Trophoblast cell (in vitro differentiated cells and primary cell): Measurements from ENCODE around the gene ACTR3C.

Experiments
- DNase-seq, 2 donors: peaks; one replicate each; pipeline ENCODE4 v3.0.0-alpha.2; 2016
- H2AFZ ChIP-seq: 2 replicates; pipeline ENCODE4 v1.6.1; 2013; ENCODE audit warnings: low read length, moderate library complexity, mild to moderate bottlenecking; ENCODE audit not compliant: insufficient read depth, poor library complexity
- H2AK5ac ChIP-seq: 2 replicates; pipeline ENCODE4 v1.6.1; 2013; ENCODE audit warnings: mild to moderate bottlenecking, low read length
- H2BK120ac ChIP-seq: 2 replicates; pipeline ENCODE4 v1.6.1; 2013; ENCODE audit warnings: low read length, mild to moderate bottlenecking, moderate library complexity; ENCODE audit not compliant: insufficient read depth, poor library complexity
- H2BK12ac ChIP-seq: 2 replicates; pipeline ENCODE4 v1.6.1; 2013; ENCODE audit warnings: mild to moderate bottlenecking, low read length, moderate library complexity
- H2BK5ac ChIP-seq: 2 replicates; pipeline ENCODE4 v1.6.1; 2013; ENCODE audit warnings: low read length, low read depth, moderate library complexity, mild to moderate bottlenecking; ENCODE audit not compliant: poor library complexity
- H3K14ac ChIP-seq: 2 replicates; pipeline ENCODE4 v1.6.1; 2013; ENCODE audit warnings: mild to moderate bottlenecking, low read length
- H3K18ac ChIP-seq: 2 replicates; pipeline ENCODE4 v1.6.1; 2013; ENCODE audit warnings: mild to moderate bottlenecking, low read length
- H3K23ac ChIP-seq: 2 replicates; pipeline ENCODE4 v1.6.1; 2013; ENCODE audit warnings: low read length
- H3K27ac ChIP-seq: 2 replicates; pipeline ENCODE4 v1.5.1; 2013; ENCODE audit warnings: low read depth, mild to moderate bottlenecking, inconsistent platforms, low read length, moderate library complexity
- H3K27me3 ChIP-seq: 2 replicates; pipeline ENCODE4 v1.6.1; 2013; ENCODE audit warnings: inconsistent platforms, mild to moderate bottlenecking, low read length, moderate library complexity; ENCODE audit not compliant: insufficient read depth
- H3K36me3 ChIP-seq, 2 experiments: 1 replicate in 1 of 2; 2 replicates in 1 of 2; pipeline ENCODE4 v1.6.1; 2013; ENCODE audit warnings: low read length in 2 of 2, mild to moderate bottlenecking in 2 of 2, moderate library complexity in 1 of 2; ENCODE audit not compliant: insufficient read depth in 2 of 2, control insufficient read depth in 1 of 2
- H3K4ac ChIP-seq: 2 replicates; pipeline ENCODE4 v1.6.1; 2013; ENCODE audit warnings: low read depth, mild to moderate bottlenecking, low read length, moderate library complexity
- H3K4me1 ChIP-seq, 2 experiments: 1 replicate in 1 of 2; 2 replicates in 1 of 2; pipeline ENCODE4 v1.6.1; 2013; ENCODE audit warnings: low read length in 2 of 2, mild to moderate bottlenecking in 2 of 2, moderate library complexity in 1 of 2; ENCODE audit not compliant: insufficient read depth in 2 of 2, control insufficient read depth in 1 of 2
- H3K4me2 ChIP-seq: 2 replicates; pipeline ENCODE4 v1.6.1; 2013; ENCODE audit warnings: inconsistent platforms, mild to moderate bottlenecking, low read length, moderate library complexity
- H3K4me3 ChIP-seq: 2 replicates; pipeline ENCODE4 v1.5.1; 2013; ENCODE audit warnings: mild to moderate bottlenecking, low read depth, low read length, inconsistent platforms
- H3K79me1 ChIP-seq: one replicate; pipeline ENCODE4 v1.6.1; 2013; ENCODE audit warnings: low read length
- H3K79me2 ChIP-seq: 2 replicates; pipeline ENCODE4 v1.6.1; 2013; ENCODE audit warnings: low read length, mild to moderate bottlenecking; ENCODE audit not compliant: control insufficient read depth, insufficient read depth, poor library complexity
- H3K9ac ChIP-seq: 2 replicates; pipeline ENCODE4 v1.6.1; 2013; ENCODE audit warnings: mild to moderate bottlenecking, low read length
- H3K9me3 ChIP-seq: 2 replicates; pipeline ENCODE4 v1.6.1; 2013; ENCODE audit warnings: low read depth, mild to moderate bottlenecking, control low read depth, inconsistent platforms, low read length; ENCODE audit not compliant: insufficient read depth
- H4K12ac ChIP-seq: 2 replicates; pipeline ENCODE4 v1.6.1; 2013; ENCODE audit warnings: low read depth, mild to moderate bottlenecking, low read length, moderate library complexity
- H4K8ac ChIP-seq: 2 replicates; pipeline ENCODE4 v1.6.1; 2013; ENCODE audit warnings: low read depth, mild to moderate bottlenecking, low read length, moderate library complexity
- H4K91ac ChIP-seq: one replicate; pipeline ENCODE4 v1.6.1; 2013; ENCODE audit warnings: low read depth, mild to moderate bottlenecking, low read length, moderate library complexity
- WGBS: extraction: QIAGEN DNeasy Blood & Tissue Kit; methylation state at CpG from one replicate; pipeline ENCODE4 v1.1.7; 2013; ENCODE audit warnings: missing lambda C conversion rate; ENCODE audit not compliant: insufficient read length, insufficient coverage; ENCODE audit errors: extremely low coverage; 5-methylcytosine and 5-hydroxymethylcytosine counted together

Gene ACTR3C

GRCh38 chr7:150341263-150342120 is 18.1 kb upstream of the ACTR3C start, which contains the start of gene RARRES2:
RARRES2 (minus strand) TSS chr7:150341629; CDS start chr7:150340609, 1,020 bp downstream.
- Histone ChIP-seq H3K27me3 (no peaks in the 10 kb centered on the region), H2BK12ac (peak within 1 kb of the TSS; percentile 59), H3K9ac (peak within 1 kb of the TSS; percentile 62), H3K4me2 (peak within 1 kb of the TSS; percentile 78), H4K91ac (peak within 1 kb of the TSS; percentile 84), H3K36me3 (peaks cover 3 to 13% of the 10 kb centered on the region in 2 experiments), H3K4me1 (peaks cover 14 to 17% of the 10 kb centered on the region in 2 experiments), H3K79me2 (peaks cover 7% of the 10 kb centered on the region), H2BK120ac (peak within 1 kb of the TSS; percentile 48), H3K18ac (peak within 1 kb of the TSS; percentile 85), H4K12ac (peak within 1 kb of the TSS; percentile 49), H2AFZ (peak within 1 kb of the TSS; percentile 43), H3K4ac (peak within 1 kb of the TSS; percentile 80), H4K8ac (peak within 1 kb of the TSS; percentile 65), H3K14ac (peak within 1 kb of the TSS; percentile 82), H3K9me3 (peaks cover 5% of the 10 kb centered on the region), H2BK5ac (peak within 1 kb of the TSS; percentile 36), H3K27ac (no peak within 1 kb of the TSS), H3K4me3 (peak within 1 kb of the TSS; percentile 68), H3K23ac (no peak within 1 kb of the TSS), H2AK5ac (peak within 1 kb of the TSS; percentile 49), H3K79me1 (peaks cover 10% of the 10 kb centered on the region)
- no peak for DNase-seq
- no CpG with 5 or more reads among the region's 49 CpGs for WGBS

- H3K9ac ChIP-seq: peak overlapping the region; percentile 62
- H3K4me3 ChIP-seq: peak overlapping the region; percentile 68
- peaks cover 7% of the 10 kb centered on the region for H3K79me2 ChIP-seq
- H3K14ac ChIP-seq: peak overlapping the region; percentile 82
- no peak for DNase-seq
- peaks cover 4% of the 10 kb centered on the region for H3K9me3 ChIP-seq
- H3K4me1 ChIP-seq: peaks cover 14 to 17% of the 10 kb centered on the region in 2 experiments
- no peaks in the 10 kb centered on the region for H3K27me3 ChIP-seq
- H4K12ac ChIP-seq: peak overlapping the region; percentile 49
- peak overlapping the region; percentile 84 for H4K91ac ChIP-seq
- H2BK5ac ChIP-seq: peak overlapping the region; percentile 36
- H3K79me1 ChIP-seq: peaks cover 10% of the 10 kb centered on the region
- H4K8ac ChIP-seq: peak overlapping the region; percentile 65
- peak overlapping the region; percentile 26 for H2BK12ac ChIP-seq
- H2AFZ ChIP-seq: peak overlapping the region; percentile 43
- H2AK5ac ChIP-seq: peak overlapping the region; percentile 49
- no CpG with 5 or more reads among the region's 29 CpGs for WGBS
- peak overlapping the region; percentile 80 for H3K4ac ChIP-seq
- peak overlapping the region; percentile 78 for H3K4me2 ChIP-seq
- no peak overlapping the region for H3K23ac ChIP-seq
- peaks cover 3 to 13% of the 10 kb centered on the region in 2 experiments for H3K36me3 ChIP-seq
- H2BK120ac ChIP-seq: peak overlapping the region; percentile 48
- H3K18ac ChIP-seq: peak overlapping the region; percentile 85
- H3K27ac ChIP-seq: no peak overlapping the region
These were observed 17.5 kb upstream of the ACTR3C start for GRCh38 chr7:150340875-150341262.

GRCh38 chr7:150340024-150340749 is 16.8 kb upstream of the ACTR3C start:
- Histone ChIP-seq H3K18ac (peak overlapping the region; percentile 5), H4K12ac (no peak overlapping the region), H3K14ac (peak overlapping the region; percentile 22), H2AK5ac (no peak overlapping the region), H3K27me3 (no peaks in the 10 kb centered on the region), H2BK120ac (no peak overlapping the region), H2AFZ (no peak overlapping the region), H3K79me1 (peaks cover 10% of the 10 kb centered on the region), H3K23ac (no peak overlapping the region), H3K4me1 (peaks cover 14 to 17% of the 10 kb centered on the region in 2 experiments), H3K9me3 (peaks cover 4% of the 10 kb centered on the region), H2BK5ac (no peak overlapping the region), H3K36me3 (peaks cover 3 to 13% of the 10 kb centered on the region in 2 experiments), H3K4me3 (peak overlapping the region; percentile 62), H3K4ac (no peak overlapping the region), H3K9ac (no peak overlapping the region), H4K8ac (no peak overlapping the region), H3K79me2 (peaks cover 7% of the 10 kb centered on the region), H2BK12ac (no peak overlapping the region), H4K91ac (peak overlapping the region; percentile 22), H3K27ac (peak overlapping the region; percentile 1), H3K4me2 (peak overlapping the region; percentile 78)
- no CpG with 5 or more reads among the region's 39 CpGs for WGBS
- DNase-seq: peak in 1 of 2 donors; percentile 47

GRCh38 chr7:150339409-150339809 is 16.1 kb upstream of the ACTR3C start:
- Histone ChIP-seq H3K27ac (no peak overlapping the region), H4K12ac (no peak overlapping the region), H3K36me3 (peaks cover 3 to 13% of the 10 kb centered on the region in 2 experiments), H2BK5ac (no peak overlapping the region), H2AK5ac (no peak overlapping the region), H3K4me3 (peak overlapping the region; percentile 6), H3K79me2 (peaks cover 7% of the 10 kb centered on the region), H3K23ac (no peak overlapping the region), H3K14ac (no peak overlapping the region), H2BK12ac (no peak overlapping the region), H3K18ac (no peak overlapping the region), H4K91ac (no peak overlapping the region), H3K9me3 (peaks cover 4% of the 10 kb centered on the region), H3K9ac (no peak overlapping the region), H3K79me1 (peaks cover 10% of the 10 kb centered on the region), H3K4ac (no peak overlapping the region), H2AFZ (no peak overlapping the region), H4K8ac (no peak overlapping the region), H2BK120ac (no peak overlapping the region), H3K4me1 (peaks cover 14 to 17% of the 10 kb centered on the region in 2 experiments), H3K27me3 (no peaks in the 10 kb centered on the region), H3K4me2 (peak overlapping the region; percentile 78)
- no peak for DNase-seq
- WGBS: no CpG with 5 or more reads among the region's 9 CpGs
